Lung (tissue), 12 donors: ENCODE results near the gene TAF10. TPM values are rescaled to one million over a fixed set of nuclear protein-coding genes. Genes with fewer than 3 reads are reported as not detected.

Experiments used
- ATAC-seq: fragments of 200-7000 bp; cut with Tn5 transposase; one replicate; pipeline ENCODE4 v1.9.1; 2020; ENCODE audit warnings: moderate number of reproducible peaks; ENCODE audit not compliant: insufficient read depth, low FRiP score
- DNase-seq, 3 donors: peaks; one replicate each; pipeline ENCODE4 v3.0.0-alpha.2; 2013 to 2017
- H3K27ac ChIP-seq, 2 donors: one replicate each; pipeline ENCODE4 v1.5.1; 2013; ENCODE audit warnings: mild to moderate bottlenecking in 2 of 2, moderate library complexity in 2 of 2, control low read depth in 1 of 2, inconsistent platforms in 1 of 2, low read depth in 1 of 2, low read length in 1 of 2
- H3K27me3 ChIP-seq, 3 donors: one replicate each; pipeline ENCODE4 v1.5.1; 2013; ENCODE audit warnings: low read length in 2 of 3; ENCODE audit not compliant: control insufficient read depth in 3 of 3, insufficient read depth in 3 of 3
- H3K36me3 ChIP-seq, 4 donors: one replicate each; pipeline ENCODE4 v1.5.1; 2013; ENCODE audit warnings: low read length in 4 of 4, mild to moderate bottlenecking in 1 of 4, moderate library complexity in 1 of 4; ENCODE audit not compliant: control insufficient read depth in 4 of 4, insufficient read depth in 4 of 4
- H3K4me1 ChIP-seq, 5 donors: one replicate each; pipeline ENCODE4 v1.5.1; 2013; ENCODE audit warnings: low read length in 5 of 5, mild to moderate bottlenecking in 2 of 5, moderate library complexity in 1 of 5; ENCODE audit not compliant: control insufficient read depth in 5 of 5, insufficient read depth in 5 of 5
- H3K4me3 ChIP-seq: one replicate; pipeline ENCODE4 v1.5.1; 2013; ENCODE audit warnings: mild to moderate bottlenecking, control low read depth, moderate library complexity
- H3K9ac ChIP-seq, 2 donors: one replicate each; pipeline ENCODE4 v1.5.1; 2013; ENCODE audit warnings: low read length in 2 of 2, control low read depth in 1 of 2; ENCODE audit not compliant: insufficient read depth in 1 of 2
- H3K9me3 ChIP-seq, 4 donors: one replicate each; pipeline ENCODE4 v1.5.1; 2013; ENCODE audit warnings: low read length in 3 of 4, mild to moderate bottlenecking in 1 of 4, moderate library complexity in 1 of 4; ENCODE audit not compliant: control insufficient read depth in 4 of 4, insufficient read depth in 3 of 4
- CTCF ChIP-seq: IDR thresholded peaks from 2 replicates; pipeline ENCODE4 v1.5.1; 2012; ENCODE audit warnings: mild to moderate bottlenecking; ENCODE audit errors: control extremely low read depth, extremely low read depth
- WGBS, 2 donors: extraction: QIAGEN DNeasy Blood & Tissue Kit; methylation state at CpG; one replicate each; pipeline ENCODE4 v1.1.7; 2013; 5-methylcytosine and 5-hydroxymethylcytosine counted together
- polyA plus RNA-seq, 2 donors: library from polyadenylated mRNA; stranded (reverse); fragments of 200-250 nt; gene quantifications; one replicate each; pipeline ENCODE4 v1.2.1, GENCODE V29; 2013
- total RNA-seq, 2 donors: library from RNA; depleted of rRNA in 1 of 2; stranded (reverse); fragments of >200 nt in 1 of 2; gene quantifications; one replicate each; pipeline ENCODE4 v1.2.1, GENCODE V29; 2014 to 2021
- donor health status: control.
- donor health status: control.
- donor health status: Bipolar disorder and iron deficiency.
- donor health status: healthy.
- donor health status: DM: yes; HTN: yes; CAD: no.

The TAF10 gene
- total and polyA plus RNA-seq, 4 donors: 23.9 to 149 (median 117) TPM

- DNase-seq (no peak), ATAC-seq (no peak)
- no peak overlapping the region for H3K27ac ChIP-seq
- WGBS, 2 donors: 90 to 92% methylated on average over 2 of the region's 2 CpGs
- no peaks in the 10 kb centered on the region for H3K9me3 ChIP-seq
- peaks cover 0 to 5% (median 0%) of the 10 kb centered on the region in 4 donors for H3K36me3 ChIP-seq
- TF ChIP-seq CTCF: no peak
- H3K9ac ChIP-seq: no peak overlapping the region
- no peak overlapping the region for H3K4me3 ChIP-seq
- peaks cover 0 to 28% (median 5%) of the 10 kb centered on the region in 5 donors for H3K4me1 ChIP-seq
- no peaks in the 10 kb centered on the region for H3K27me3 ChIP-seq
These were observed 41.6 kb upstream of the TAF10 start for GRCh38 chr11:6653656-6654055.

- TF ChIP-seq CTCF: no peak
- Histone ChIP-seq H3K9me3 (no peaks in the 10 kb centered on the region), H3K4me3 (no peak overlapping the region), H3K36me3 (peaks cover 0 to 5% (median 0%) of the 10 kb centered on the region in 4 donors), H3K9ac (no peak overlapping the region), H3K27ac (no peak overlapping the region), H3K4me1 (peaks cover 0 to 28% (median 5%) of the 10 kb centered on the region in 5 donors), H3K27me3 (no peaks in the 10 kb centered on the region)
- DNase-seq (no peak), ATAC-seq (no peak)
- WGBS, 2 donors: 91 to 95% methylated on average over 1 of the region's 1 CpG
These were observed 41.1 kb upstream of the TAF10 start for GRCh38 chr11:6653097-6653496.

GRCh38 chr11:6652182-6652581 lies 40.2 kb upstream of the TAF10 start:
- Histone ChIP-seq H3K27ac (no peak overlapping the region), H3K9ac (no peak overlapping the region), H3K27me3 (no peaks in the 10 kb centered on the region), H3K36me3 (peaks cover 0 to 5% (median 0%) of the 10 kb centered on the region in 4 donors), H3K9me3 (no peaks in the 10 kb centered on the region), H3K4me1 (peaks cover 3 to 34% (median 9%) of the 10 kb centered on the region in 5 donors), H3K4me3 (no peak overlapping the region)
- DNase-seq (no peak), ATAC-seq (no peak)
- WGBS, 2 donors: 52 to 53% methylated on average over 3 of the region's 3 CpGs
- TF ChIP-seq CTCF: no peak

GRCh38 chr11:6650980-6651379 lies 39.0 kb upstream of the TAF10 start:
- Histone ChIP-seq H3K9ac (no peak overlapping the region), H3K27ac (no peak overlapping the region), H3K36me3 (peaks cover 0 to 5% (median 0%) of the 10 kb centered on the region in 4 donors), H3K4me1 (peaks cover 9 to 34% (median 16%) of the 10 kb centered on the region in 5 donors), H3K4me3 (no peak overlapping the region), H3K9me3 (no peaks in the 10 kb centered on the region), H3K27me3 (no peaks in the 10 kb centered on the region)
- ATAC-seq (no peak), DNase-seq (no peak)
- WGBS, 2 donors: 75 to 82% methylated on average over 6 of the region's 6 CpGs
- no peak for TF ChIP-seq CTCF
